GM23338 (cell line): ENCODE measurements around the gene CCNF.

Experiments used
- CREB1 ChIP-seq: fragments of 250-450 bp; sonication (Bioruptor Pico); IDR thresholded peaks from 2 replicates; pipeline ENCODE4 v1.5.0; 2020; ENCODE audit warnings: low read depth, mild to moderate bottlenecking, moderate library complexity
- CTCF ChIP-seq, 2 experiments: fragments of 200-600 bp in 1 of 2; sonication (generic) in 1 of 2; conservative IDR thresholded peaks; 2 replicates each; pipeline versions ENCODE4 v1.5.1 to v1.6.1; 2016 to 2017; ENCODE audit warnings: antibody characterized with exemption in 2 of 2, low read depth in 2 of 2, mild to moderate bottlenecking in 2 of 2, moderate library complexity in 1 of 2
- EZH2 ChIP-seq: fragments of 200-600 bp; sonication (generic); IDR thresholded peaks from one replicate; pipeline ENCODE4 v1.8.0; 2017; ENCODE audit warnings: antibody characterized with exemption, mild to moderate bottlenecking, low read depth; ENCODE audit not compliant: unreplicated experiment
- EZH2phosphoT487 ChIP-seq: fragments of 200-600 bp; sonication (generic); IDR thresholded peaks from one replicate; pipeline ENCODE4 v1.8.1; 2018; ENCODE audit warnings: antibody characterized with exemption; ENCODE audit not compliant: unreplicated experiment
- POLR2AphosphoS5 ChIP-seq: IDR thresholded peaks from 2 replicates; pipeline ENCODE4 v1.6.1; 2016; ENCODE audit warnings: antibody characterized with exemption, low read depth
- REST ChIP-seq: IDR thresholded peaks from one replicate; pipeline ENCODE4 v1.6.1; 2018; ENCODE audit warnings: antibody characterized with exemption; ENCODE audit not compliant: unreplicated experiment
- ZNF114 ChIP-seq: fragments of 250-450 bp; sonication (Bioruptor Pico); IDR thresholded peaks from 2 replicates; pipeline ENCODE4 v1.5.0; 2020; ENCODE audit warnings: mild to moderate bottlenecking, moderate library complexity

GRCh38 chr16:2429771-2430663 lies 770 bp downstream of the CCNF start:
- no peak; a peak in 1 of 4 replicates for TF ChIP-seq CTCF (conservative IDR thresholded peaks at IDR 0.05; ENCODE audit: low read depth in 2 of 2)
- no peak for TF ChIP-seq EZH2phosphoT487
- TF ChIP-seq ZNF114 (CRISPR knock-in tag), result no peak
- no peak for TF ChIP-seq CREB1 (CRISPR knock-in tag)
- no peak for TF ChIP-seq REST
- no peak for TF ChIP-seq POLR2AphosphoS5
- no peak for TF ChIP-seq EZH2
